ENCODE measurements around the gene LMCD1.
A peak's percentile ranks its signal among the peaks of the same experiment; 100 is the strongest.

The LMCD1 gene

GRCh38 chr3:8576841-8577571 is 75.4 kb downstream of the LMCD1 start:
- H4K91ac ChIP-seq (ENCODE audit: low read length): peak overlapping the region; percentile 18
- H3K79me1 ChIP-seq (replicated peaks; ENCODE audit: low read length, poor library complexity, severe bottlenecking): no peaks in the 10 kb centered on the region
- H2BK5ac ChIP-seq (ENCODE audit: low read depth, low read length, poor library complexity, severe bottlenecking): no peak overlapping the region
- WGBS: 76% methylated on average over 3 of the region's 5 CpGs
- H3K4me3 ChIP-seq (ENCODE audit: insufficient read depth in 1 of 2, low read depth in 1 of 2, low read length in 2 of 2): no peak overlapping the region
- no peak overlapping the region for H2AFZ ChIP-seq (ENCODE audit: low read depth, low read length)
- H3K4me2 ChIP-seq (ENCODE audit: low read length, poor library complexity, severe bottlenecking): no peak overlapping the region
- H2BK12ac ChIP-seq (ENCODE audit: low read length in 2 of 2): no peak overlapping the region
- no peaks in the 10 kb centered on the region for H3K27me3 ChIP-seq (ENCODE audit: control insufficient read depth in 1 of 2, insufficient read depth in 1 of 2, low read length in 2 of 2)
- no peak overlapping the region for H3K14ac ChIP-seq (ENCODE audit: low read length in 2 of 2)
- H3K9me3 ChIP-seq (ENCODE audit: control insufficient read depth, low read length): no peaks in the 10 kb centered on the region
- no peak overlapping the region for H2BK15ac ChIP-seq (ENCODE audit: low read depth, poor library complexity, severe bottlenecking)
- peak overlapping the region; percentile 35 for H4K8ac ChIP-seq (ENCODE audit: low read length)
- H3K4ac ChIP-seq (ENCODE audit: low read depth in 1 of 2, low read length in 2 of 2): peak overlapping the region in 1 of 2 experiments; percentile 40
- no peak overlapping the region for H2AK5ac ChIP-seq (ENCODE audit: low read length, severe bottlenecking)
- peak; percentile 92 for DNase-seq
- no peak overlapping the region for H3K27ac ChIP-seq (ENCODE audit: low read length, poor library complexity, severe bottlenecking)
- no peak overlapping the region for H3K9ac ChIP-seq (ENCODE audit: low read length)
- H3K18ac ChIP-seq (ENCODE audit: low read depth in 1 of 2, low read length in 2 of 2): peak overlapping the region; percentile 23 to 37
- H3K4me1 ChIP-seq (ENCODE audit: control insufficient read depth, insufficient read depth, low read depth, low read length): peaks cover 8% of the 10 kb centered on the region
- H3K36me3 ChIP-seq (ENCODE audit: control insufficient read depth in 1 of 2, insufficient read depth in 2 of 2, low read depth in 1 of 2, low read length in 2 of 2): peaks cover 14 to 17% of the 10 kb centered on the region in 2 experiments
- no peak overlapping the region for H3K23ac ChIP-seq (ENCODE audit: low read length in 2 of 2)
- no peak overlapping the region for H2BK120ac ChIP-seq (ENCODE audit: low read depth, low read length)

- Histone ChIP-seq H2BK5ac (ENCODE audit: low read depth, low read length, poor library complexity, severe bottlenecking) (no peak overlapping the region), H4K91ac (ENCODE audit: low read length) (no peak overlapping the region), H3K18ac (ENCODE audit: low read depth in 1 of 2, low read length in 2 of 2) (no peak overlapping the region), H3K9ac (ENCODE audit: low read length) (no peak overlapping the region), H3K27ac (ENCODE audit: low read length, poor library complexity, severe bottlenecking) (no peak overlapping the region), H3K14ac (ENCODE audit: low read length in 2 of 2) (no peak overlapping the region), H3K4ac (ENCODE audit: low read depth in 1 of 2, low read length in 2 of 2) (no peak overlapping the region), H3K27me3 (ENCODE audit: control insufficient read depth in 1 of 2, insufficient read depth in 1 of 2, low read length in 2 of 2) (no peaks in the 10 kb centered on the region), H3K36me3 (ENCODE audit: control insufficient read depth in 1 of 2, insufficient read depth in 2 of 2, low read depth in 1 of 2, low read length in 2 of 2) (peaks cover 11 to 17% of the 10 kb centered on the region in 2 experiments), H2BK15ac (ENCODE audit: low read depth, poor library complexity, severe bottlenecking) (no peak overlapping the region), H3K79me1 (replicated peaks; ENCODE audit: low read length, poor library complexity, severe bottlenecking) (no peaks in the 10 kb centered on the region), H3K4me2 (ENCODE audit: low read length, poor library complexity, severe bottlenecking) (no peak overlapping the region), H2BK120ac (ENCODE audit: low read depth, low read length) (no peak overlapping the region), H4K8ac (ENCODE audit: low read length) (no peak overlapping the region), H3K9me3 (ENCODE audit: control insufficient read depth, low read length) (no peaks in the 10 kb centered on the region), H3K4me1 (ENCODE audit: control insufficient read depth, insufficient read depth, low read depth, low read length) (peaks cover 8% of the 10 kb centered on the region), H2AK5ac (ENCODE audit: low read length, severe bottlenecking) (no peak overlapping the region), H2BK12ac (ENCODE audit: low read length in 2 of 2) (no peak overlapping the region), H2AFZ (ENCODE audit: low read depth, low read length) (no peak overlapping the region), H3K23ac (ENCODE audit: low read length in 2 of 2) (no peak overlapping the region), H3K4me3 (ENCODE audit: insufficient read depth in 1 of 2, low read depth in 1 of 2, low read length in 2 of 2) (no peak overlapping the region)
- DNase-seq: no peak
- 99% methylated on average over 3 of the region's 4 CpGs for WGBS
These were observed 76.7 kb downstream of the LMCD1 start for GRCh38 chr3:8578282-8578681.

- no peak overlapping the region for H3K18ac ChIP-seq (ENCODE audit: low read depth in 1 of 2, low read length in 2 of 2)
- H3K14ac ChIP-seq (ENCODE audit: low read length in 2 of 2): no peak overlapping the region
- H2BK15ac ChIP-seq (ENCODE audit: low read depth, poor library complexity, severe bottlenecking): no peak overlapping the region
- H3K27me3 ChIP-seq (ENCODE audit: control insufficient read depth in 1 of 2, insufficient read depth in 1 of 2, low read length in 2 of 2): no peaks in the 10 kb centered on the region
- no peak overlapping the region for H4K91ac ChIP-seq (ENCODE audit: low read length)
- no peak for DNase-seq
- H3K79me1 ChIP-seq (replicated peaks; ENCODE audit: low read length, poor library complexity, severe bottlenecking): no peaks in the 10 kb centered on the region
- no peak overlapping the region for H4K8ac ChIP-seq (ENCODE audit: low read length)
- H3K4ac ChIP-seq (ENCODE audit: low read depth in 1 of 2, low read length in 2 of 2): no peak overlapping the region
- no peak overlapping the region for H2AFZ ChIP-seq (ENCODE audit: low read depth, low read length)
- no peak overlapping the region for H2BK5ac ChIP-seq (ENCODE audit: low read depth, low read length, poor library complexity, severe bottlenecking)
- H3K4me1 ChIP-seq (ENCODE audit: control insufficient read depth, insufficient read depth, low read depth, low read length): peaks cover 8% of the 10 kb centered on the region
- H2BK12ac ChIP-seq (ENCODE audit: low read length in 2 of 2): peak overlapping the region in 1 of 2 experiments; percentile 15
- no peak overlapping the region for H3K27ac ChIP-seq (ENCODE audit: low read length, poor library complexity, severe bottlenecking)
- H2AK5ac ChIP-seq (ENCODE audit: low read length, severe bottlenecking): peak overlapping the region; percentile 29
- no peak overlapping the region for H2BK120ac ChIP-seq (ENCODE audit: low read depth, low read length)
- no peak overlapping the region for H3K4me2 ChIP-seq (ENCODE audit: low read length, poor library complexity, severe bottlenecking)
- WGBS: 92% methylated on average over 3 of the region's 5 CpGs
- no peak overlapping the region for H3K9ac ChIP-seq (ENCODE audit: low read length)
- H3K4me3 ChIP-seq (ENCODE audit: insufficient read depth in 1 of 2, low read depth in 1 of 2, low read length in 2 of 2): no peak overlapping the region
- H3K9me3 ChIP-seq (ENCODE audit: control insufficient read depth, low read length): no peaks in the 10 kb centered on the region
- H3K23ac ChIP-seq (ENCODE audit: low read length in 2 of 2): no peak overlapping the region
- peaks cover 11 to 14% of the 10 kb centered on the region in 2 experiments for H3K36me3 ChIP-seq (ENCODE audit: control insufficient read depth in 1 of 2, insufficient read depth in 2 of 2, low read depth in 1 of 2, low read length in 2 of 2)
These were observed 77.5 kb downstream of the LMCD1 start for GRCh38 chr3:8579096-8579495.

- WGBS: 98% methylated on average over 3 of the region's 5 CpGs
These were observed 78.3 kb downstream of the LMCD1 start for GRCh38 chr3:8579943-8580342.

More at GRCh38 chr3:8579943-8580342, 78.3 kb downstream of the LMCD1 start:
- no peak overlapping the region for H3K23ac ChIP-seq (ENCODE audit: low read length in 2 of 2)
- no peaks in the 10 kb centered on the region for H3K9me3 ChIP-seq (ENCODE audit: control insufficient read depth, low read length)
- H3K14ac ChIP-seq (ENCODE audit: low read length in 2 of 2): no peak overlapping the region
- peaks cover 9% of the 10 kb centered on the region in 2 experiments for H3K36me3 ChIP-seq (ENCODE audit: control insufficient read depth in 1 of 2, insufficient read depth in 2 of 2, low read depth in 1 of 2, low read length in 2 of 2)
- H3K4ac ChIP-seq (ENCODE audit: low read depth in 1 of 2, low read length in 2 of 2): no peak overlapping the region
- no peak overlapping the region for H4K91ac ChIP-seq (ENCODE audit: low read length)
- H3K4me3 ChIP-seq (ENCODE audit: insufficient read depth in 1 of 2, low read depth in 1 of 2, low read length in 2 of 2): no peak overlapping the region
- no peak overlapping the region for H2AFZ ChIP-seq (ENCODE audit: low read depth, low read length)
- H3K27ac ChIP-seq (ENCODE audit: low read length, poor library complexity, severe bottlenecking): no peak overlapping the region
- H2BK15ac ChIP-seq (ENCODE audit: low read depth, poor library complexity, severe bottlenecking): no peak overlapping the region
- no peak overlapping the region for H3K18ac ChIP-seq (ENCODE audit: low read depth in 1 of 2, low read length in 2 of 2)
- no peak for DNase-seq
- H2BK5ac ChIP-seq (ENCODE audit: low read depth, low read length, poor library complexity, severe bottlenecking): no peak overlapping the region
- no peak overlapping the region for H3K4me2 ChIP-seq (ENCODE audit: low read length, poor library complexity, severe bottlenecking)
- H2BK120ac ChIP-seq (ENCODE audit: low read depth, low read length): no peak overlapping the region
- peaks cover 6% of the 10 kb centered on the region for H3K4me1 ChIP-seq (ENCODE audit: control insufficient read depth, insufficient read depth, low read depth, low read length)
- peak overlapping the region in 1 of 2 experiments; percentile 22 for H2BK12ac ChIP-seq (ENCODE audit: low read length in 2 of 2)
- H3K79me1 ChIP-seq (replicated peaks; ENCODE audit: low read length, poor library complexity, severe bottlenecking): no peaks in the 10 kb centered on the region
- H3K9ac ChIP-seq (ENCODE audit: low read length): no peak overlapping the region
- no peak overlapping the region for H4K8ac ChIP-seq (ENCODE audit: low read length)
- no peak overlapping the region for H2AK5ac ChIP-seq (ENCODE audit: low read length, severe bottlenecking)
- H3K27me3 ChIP-seq (ENCODE audit: control insufficient read depth in 1 of 2, insufficient read depth in 1 of 2, low read length in 2 of 2): no peaks in the 10 kb centered on the region

All from mesenchymal stem cell (in vitro differentiated cells and primary cell).